PC-3 (cell line): ENCODE results near the gene ESRRG.

Experiments used
- CTCF ChIP-seq: fragments of 300-600 bp; sonication (generic); conservative IDR thresholded peaks from 2 replicates; pipeline ENCODE4 v1.5.1; 2017; ENCODE audit warnings: antibody characterized with exemption, low read depth, mild to moderate bottlenecking, low read length
- EZH2 ChIP-seq: fragments of 300-600 bp; sonication (generic); IDR thresholded peaks from one replicate; pipeline ENCODE4 v1.6.1; 2017; ENCODE audit warnings: antibody characterized with exemption, mild to moderate bottlenecking, low read length; ENCODE audit not compliant: unreplicated experiment

- TF ChIP-seq CTCF: no peak
- TF ChIP-seq EZH2: no peak
These were observed 142.6 kb downstream of the ESRRG start for GRCh38 chr1:216580538-216581057.
